ENCODE results near the gene CLDN4.
A peak's percentile ranks its signal among the peaks of the same experiment; 100 is the strongest.
"Not testable (repeated sequence)": the region's sequence is repeated elsewhere in the genome, so short reads cannot be mapped to it uniquely, and the experiment has no call there.

The CLDN4 gene

GRCh38 chr7:73844131-73844547 lies 13.3 kb downstream of the CLDN4 start:
- DNase-seq = no peak

- DNase-seq = no peak
These were observed 14.2 kb downstream of the CLDN4 start for GRCh38 chr7:73844848-73845460.

GRCh38 chr7:73845701-73846195 lies 15.0 kb downstream of the CLDN4 start:
- DNase-seq = not testable (repeated sequence)

GRCh38 chr7:73847941-73848723 lies 17.3 kb downstream of the CLDN4 start:
- DNase-seq = no peak

DNA sequence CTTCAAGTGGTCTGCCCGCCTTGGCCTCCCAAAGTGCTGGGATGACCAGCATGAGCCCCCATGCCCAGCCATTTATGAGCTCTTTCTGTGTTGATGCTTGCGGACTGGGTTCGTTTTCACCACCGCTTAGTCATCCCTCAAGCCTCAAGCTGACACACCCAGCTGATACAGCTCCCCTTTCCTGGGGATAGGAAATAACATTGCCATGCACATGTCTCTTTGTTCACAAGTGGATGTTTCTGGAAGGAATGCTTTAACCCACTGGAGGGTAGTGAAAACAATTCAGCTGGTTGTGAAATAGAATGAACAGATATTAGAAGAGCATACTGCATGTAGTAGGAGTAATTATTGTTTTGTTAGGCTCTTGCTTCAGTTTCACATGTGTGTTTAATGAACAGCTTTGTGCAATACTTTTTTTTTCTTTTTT lies 20.0 kb downstream of the CLDN4 start:
- DNase-seq = no peak

- DNase-seq = no peak
These were observed 20.9 kb downstream of the CLDN4 start for GRCh38 chr7:73851410-73852338.

GRCh38 chr7:73852500-73852899 lies 21.7 kb downstream of the CLDN4 start:
- DNase-seq = no peak

GRCh38 chr7:73856941-73857340 lies 26.1 kb downstream of the CLDN4 start:
- DNase-seq = no peak

DNA sequence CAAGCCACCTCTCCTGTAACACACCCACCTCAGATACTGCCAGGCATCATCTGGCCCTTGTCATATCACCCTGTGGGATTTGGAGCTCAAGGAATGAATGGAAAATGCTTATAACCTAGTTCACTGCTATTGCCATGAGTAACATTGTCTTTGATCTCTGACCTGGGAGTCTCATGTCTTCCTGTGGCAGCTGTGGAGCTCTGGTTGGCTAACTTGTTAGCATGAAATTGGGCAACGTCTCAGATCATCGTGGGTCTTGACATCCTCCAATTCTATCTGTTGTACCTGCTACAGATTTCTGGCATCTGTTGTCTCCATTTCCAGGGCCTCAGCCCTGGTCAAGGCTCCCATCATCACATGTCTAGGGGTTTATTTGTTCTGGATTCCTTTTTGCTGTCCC lies 28.0 kb downstream of the CLDN4 start:
- no peak for DNase-seq

GRCh38 chr7:73860859-73861258 lies 30.1 kb downstream of the CLDN4 start, which contains the start of gene TMEM270:
TMEM270 (plus strand) TSS chr7:73861159; CDS start chr7:73861195, 36 bp downstream.
- DNase-seq = no peak

DNA sequence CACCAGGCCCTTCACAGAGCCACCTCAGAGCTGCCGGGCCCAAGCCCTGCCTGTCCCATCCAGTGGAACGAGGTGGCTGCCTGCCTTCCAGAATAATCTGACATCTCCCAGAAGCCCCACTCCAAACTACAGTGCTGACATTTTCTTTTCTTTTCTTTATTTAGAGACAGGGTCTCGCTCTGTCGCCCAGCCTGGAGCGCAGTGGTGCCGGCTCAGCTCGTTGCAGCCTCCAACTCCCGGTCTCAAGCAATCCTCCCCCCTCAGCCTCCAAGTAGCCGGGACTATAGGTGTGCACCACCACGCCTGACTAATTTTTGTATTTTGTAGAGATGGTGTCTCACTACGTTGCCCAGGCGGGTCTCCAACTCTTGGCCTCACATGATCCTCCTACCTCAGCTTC lies 30.5 kb downstream of the CLDN4 start:
- DNase-seq = no peak

DNA sequence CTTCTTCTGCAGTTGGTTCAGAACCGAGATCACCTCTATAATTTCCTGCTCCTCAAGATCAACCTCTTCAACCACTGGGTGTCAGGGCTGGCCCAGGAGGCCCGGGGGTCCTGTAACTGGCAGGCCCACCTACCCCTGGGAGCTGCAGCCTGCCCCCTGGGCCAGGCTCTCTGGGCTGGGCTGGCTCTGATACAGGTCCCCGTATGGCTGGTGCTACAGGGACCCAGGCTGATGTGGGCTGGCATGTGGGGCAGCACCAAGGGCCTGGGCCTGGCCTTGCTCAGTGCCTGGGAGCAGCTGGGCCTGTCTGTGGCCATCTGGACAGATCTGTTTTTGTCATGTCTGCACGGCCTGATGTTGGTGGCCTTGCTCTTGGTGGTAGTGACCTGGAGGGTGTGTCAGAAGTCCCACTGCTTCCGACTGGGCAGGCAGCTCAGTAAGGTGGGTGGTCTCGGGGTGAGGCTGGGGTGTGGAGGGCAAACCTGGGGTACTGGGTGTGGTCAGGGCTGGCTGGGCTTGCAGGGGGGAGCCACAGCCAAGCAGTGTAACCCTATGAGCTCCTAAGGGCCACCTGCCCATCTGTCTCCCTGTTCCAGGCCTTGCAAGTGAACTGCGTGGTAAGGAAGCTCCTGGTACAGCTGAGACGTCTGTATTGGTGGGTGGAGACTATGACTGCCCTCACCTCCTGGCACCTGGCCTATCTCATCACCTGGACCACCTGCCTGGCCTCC lies 34.4 kb downstream of the CLDN4 start:
- peak; percentile 29 for DNase-seq

DNA sequence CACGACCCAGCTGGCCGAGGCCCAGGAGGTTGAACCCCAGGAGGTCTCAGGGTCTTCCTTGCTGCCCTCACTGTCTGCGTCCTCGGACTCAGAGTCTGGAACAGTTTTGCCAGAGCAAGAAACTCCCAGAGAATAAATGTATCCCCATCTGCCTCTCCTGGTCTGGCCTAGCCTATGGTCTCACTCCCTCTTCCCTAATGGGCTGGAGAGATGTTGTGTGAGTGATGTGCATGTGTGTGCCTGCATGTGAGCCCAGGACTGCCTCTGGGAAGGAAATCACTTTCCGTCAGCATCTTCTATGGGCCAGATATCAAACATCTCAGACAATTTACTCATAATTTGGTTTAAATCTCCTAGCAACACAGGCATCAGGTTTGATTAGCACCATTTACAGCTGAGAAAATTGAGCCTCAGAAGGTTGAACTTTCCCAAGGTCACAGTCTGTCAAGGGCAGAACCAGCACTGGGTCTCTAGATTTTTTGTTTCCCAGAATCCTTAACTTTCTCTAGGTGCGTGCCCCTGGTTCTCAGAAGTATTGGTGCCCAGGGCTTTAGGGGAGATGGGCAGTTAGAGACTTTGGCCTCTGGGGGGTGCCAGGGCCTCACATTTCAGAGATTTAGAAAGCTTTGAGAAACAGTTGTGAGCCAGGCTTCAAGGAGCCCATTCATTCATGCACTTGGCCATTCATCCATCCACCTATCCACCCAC lies 35.1 kb downstream of the CLDN4 start:
- DNase-seq = peak; percentile 14

- DNase-seq = no peak
These were observed 35.6 kb downstream of the CLDN4 start for GRCh38 chr7:73866446-73866767.

DNA sequence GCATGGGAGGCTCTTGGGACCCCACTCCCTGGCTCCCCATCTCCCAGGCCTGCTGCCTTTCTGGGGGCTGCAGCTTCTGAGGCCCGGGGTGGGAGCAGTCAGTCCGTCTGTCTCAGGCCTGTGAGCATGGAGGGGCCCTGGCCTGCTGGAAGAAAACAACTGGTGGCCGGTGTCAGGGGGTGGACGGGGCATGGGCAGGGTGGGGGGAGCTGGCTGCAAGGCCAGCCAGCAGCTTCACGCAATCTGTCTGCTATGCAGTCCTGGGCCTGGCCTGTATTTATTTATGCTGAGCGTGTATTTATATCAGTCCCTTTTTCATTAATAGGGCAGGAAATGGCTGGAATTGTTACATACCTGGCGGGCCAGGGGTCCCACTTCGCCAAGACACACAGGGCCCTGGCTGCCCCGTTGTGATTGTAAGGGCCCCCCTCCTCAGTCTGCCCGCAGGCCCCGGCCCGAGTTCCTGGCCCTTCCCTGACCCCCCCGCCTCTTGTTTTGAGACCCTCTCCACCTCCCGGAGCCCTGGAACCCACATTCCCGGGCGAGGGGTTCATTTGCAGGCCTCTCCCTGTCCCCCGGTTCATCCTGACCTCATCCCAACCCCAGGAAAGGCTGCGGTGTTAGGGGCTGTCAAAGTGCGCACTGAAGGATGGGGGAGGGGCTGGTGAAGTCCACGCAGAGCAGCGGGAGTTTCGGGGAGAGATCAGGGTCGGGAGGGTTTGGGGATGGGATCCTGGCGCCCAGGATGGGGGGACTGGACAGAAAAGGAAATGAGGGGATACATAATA lies 38.4 kb downstream of the CLDN4 start:
- DNase-seq = no peak

- no peak for DNase-seq
These were observed 39.3 kb downstream of the CLDN4 start for GRCh38 chr7:73870041-73870492.

DNA sequence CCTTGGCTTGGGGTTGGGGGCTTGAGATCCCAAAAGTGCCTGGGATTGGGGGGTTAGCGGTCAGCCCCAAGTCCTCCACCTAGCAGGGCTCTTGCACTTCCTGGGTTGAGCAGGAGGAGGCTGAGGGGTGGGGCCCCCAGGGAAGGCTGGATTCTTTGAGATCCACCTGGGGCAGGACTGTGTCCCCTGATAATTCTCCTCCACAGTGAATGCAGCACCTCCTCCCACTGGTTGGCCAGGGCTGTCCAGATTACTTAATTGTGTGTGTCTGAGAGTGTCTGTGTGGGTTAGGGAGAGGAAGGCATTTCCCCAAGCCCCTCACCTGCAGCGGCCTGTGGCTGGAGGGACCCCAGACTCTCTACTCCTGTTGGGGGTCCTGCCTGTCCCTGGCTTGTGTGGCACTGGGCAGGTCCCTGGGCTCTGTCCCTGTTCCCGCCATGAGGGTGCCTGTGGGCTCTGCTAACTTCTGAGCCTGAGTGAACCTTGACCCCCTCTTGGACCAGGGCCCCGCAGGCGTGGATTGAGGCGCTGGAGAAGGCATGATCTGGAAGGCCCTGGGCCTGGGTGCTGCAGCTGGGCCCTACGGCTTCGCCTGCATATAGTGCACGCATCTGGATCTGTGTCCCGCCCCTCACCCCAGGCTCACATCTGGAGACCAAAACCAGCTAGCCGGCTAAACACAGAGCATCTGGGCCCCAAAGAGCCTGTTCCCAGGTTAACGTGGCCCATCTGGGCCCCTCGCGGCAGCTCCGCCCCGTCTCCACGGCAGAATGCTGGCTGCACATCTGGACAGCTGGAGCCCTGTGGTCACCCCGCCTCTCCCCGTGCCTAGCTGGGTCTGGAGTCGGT lies 40.6 kb downstream of the CLDN4 start:
- no peak for DNase-seq

DNA sequence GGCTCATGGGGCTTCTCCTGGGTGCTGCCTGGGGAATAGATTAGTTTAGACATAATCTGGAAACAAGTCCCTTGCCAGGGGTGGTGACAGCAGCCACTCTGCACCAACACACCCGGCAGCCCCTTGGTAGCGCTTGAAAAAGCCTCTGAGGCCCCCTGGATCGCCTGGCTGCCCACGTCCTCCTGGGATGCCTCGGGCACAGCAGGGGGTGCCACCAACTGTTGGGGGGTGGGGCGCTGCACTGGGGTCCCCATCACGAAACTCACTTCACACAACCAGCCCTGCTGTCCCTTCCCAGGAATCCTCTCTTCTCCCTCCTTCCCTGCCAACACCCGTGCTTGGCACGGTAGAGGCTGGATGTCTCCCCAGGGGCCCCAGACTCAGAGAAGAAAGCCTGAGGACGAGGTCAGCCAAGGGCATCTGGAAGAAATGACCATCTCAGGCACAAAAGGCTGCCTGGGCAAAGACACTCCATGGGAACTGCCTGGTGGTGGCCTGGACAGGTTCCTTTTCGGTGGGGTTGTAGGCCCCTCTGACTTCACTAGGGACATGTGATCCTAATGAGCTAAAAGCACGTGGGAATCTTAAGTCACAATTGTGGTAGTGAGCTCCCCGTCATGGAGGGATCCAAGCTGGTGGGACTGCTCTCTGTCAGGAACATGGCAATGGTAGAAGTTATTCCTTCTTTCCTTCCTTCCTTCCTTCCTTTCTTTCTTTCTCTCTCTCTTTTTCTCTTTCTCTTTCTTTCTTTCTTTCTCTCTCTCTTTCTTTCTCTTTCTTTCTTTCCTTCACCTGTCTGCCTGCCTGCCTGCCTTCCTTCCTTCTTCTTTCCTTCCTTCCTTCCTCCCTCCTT lies 41.5 kb downstream of the CLDN4 start:
- DNase-seq = no peak

DNA sequence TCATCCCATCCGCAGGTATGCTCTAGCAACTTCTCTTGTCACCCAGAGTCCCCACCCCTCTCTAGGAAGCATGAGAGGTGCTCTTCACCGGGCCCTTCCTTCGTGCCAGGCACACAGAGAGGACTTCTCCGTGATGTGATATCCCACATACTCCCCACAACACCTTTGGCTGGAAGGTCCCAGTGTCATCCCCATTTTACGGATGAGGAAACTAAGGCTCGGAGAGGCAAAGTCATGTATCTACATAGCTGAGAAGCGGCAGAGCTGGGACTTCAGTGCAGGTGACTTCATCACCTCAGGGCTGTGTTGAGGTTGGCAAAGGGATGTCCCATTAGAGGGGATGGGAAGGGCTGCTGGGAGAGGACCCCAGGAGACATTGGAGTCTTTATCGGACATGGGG lies 45.6 kb downstream of the CLDN4 start:
- no peak for DNase-seq
